Testis (tissue), 3 donors: ENCODE measurements around the gene PRKACA. TPM values are rescaled to one million over a fixed set of nuclear protein-coding genes. Genes with fewer than 3 reads are reported as not detected.
A peak's percentile ranks its signal among the peaks of the same experiment; 100 is the strongest.

Experiments
- DNase-seq: peaks from one replicate; pipeline ENCODE4 v3.0.0-alpha.2; 2019
- H3K27ac ChIP-seq, 2 donors: fragments of 200-600 bp; sonication (generic); one replicate each; pipeline ENCODE4 v1.5.1; 2019
- H3K27me3 ChIP-seq: fragments of 200-600 bp; sonication (generic); one replicate; pipeline ENCODE4 v1.5.1; 2019
- H3K36me3 ChIP-seq: fragments of 200-600 bp; sonication (generic); one replicate; pipeline ENCODE4 v1.5.1; 2017; ENCODE audit warnings: low read depth; ENCODE audit errors: missing control alignments
- H3K4me1 ChIP-seq: fragments of 200-600 bp; sonication (generic); one replicate; pipeline ENCODE4 v1.5.1; 2019
- H3K4me3 ChIP-seq, 2 donors: fragments of 200-600 bp; sonication (generic); one replicate each; pipeline ENCODE4 v1.5.1; 2017 to 2019
- H3K9me3 ChIP-seq: fragments of 200-600 bp; sonication (generic); one replicate; pipeline ENCODE4 v1.5.1; 2017
- CTCF ChIP-seq, 3 experiments: fragments of 450-650 bp in 2 of 3; fragments of 200-600 bp in 1 of 3; sonication (generic) in 1 of 3; IDR thresholded peaks; one replicate each; pipeline ENCODE4 v1.5.1; 2016 to 2019; ENCODE audit warnings: antibody characterized with exemption in 3 of 3, mild to moderate bottlenecking in 2 of 3, moderate library complexity in 1 of 3
- POLR2A ChIP-seq: fragments of 450-650 bp; IDR thresholded peaks from one replicate; pipeline ENCODE4 v1.6.1; 2017; ENCODE audit warnings: antibody characterized with exemption, mild to moderate bottlenecking, moderate library complexity
- WGBS, 2 donors: methylation state at CpG; one replicate each; pipeline ENCODE4 v1.1.5; 2018; 5-methylcytosine and 5-hydroxymethylcytosine counted together
- intact Hi-C: fragments of 100-400 bp; cut with DNase I; formaldehyde crosslinking; loops from one replicate; pipeline ENCODE4 v1.15.1; 2023; ENCODE audit warnings: low total_unique reads
- polyA plus RNA-seq: library from polyadenylated mRNA; stranded (reverse); fragments of 350-450 nt; fragmentation: Illumina TruSeq; extraction: RNeasy Lipid Tissue Mini Kit (QIAGEN cat#74804); gene quantifications from one replicate; pipeline ENCODE4 v1.2.3, GENCODE V29; 2014; ENCODE audit warnings: low read depth, low replicate concordance; ENCODE audit not compliant: insufficient read depth
- total RNA-seq, 2 donors: library from RNA; depleted of rRNA; stranded (reverse); fragments of >200 nt; gene quantifications; one replicate each; pipeline ENCODE4 v1.2.3, GENCODE V29; 2016

PRKACA gene
- total and polyA plus RNA-seq, 3 donors from 2014 or later = 114 to 203 (median 116) TPM

GRCh38 chr19:14085309-14085995, 32.1 kb downstream of the PRKACA start, which contains the start of gene C19orf67:
TSS of gene C19orf67 (minus strand) at chr19:14085783. CDS start at chr19:14085627, 156 bp downstream.
- 59 to 80% methylated on average over 16 to 50 of the region's 54 CpGs for WGBS, 2 donors

GRCh38 chr19:14082675-14082960, 34.9 kb downstream of the PRKACA start:
- 0 to 36% methylated on average over 1 of the region's 1 CpG for WGBS, 2 donors
- Histone ChIP-seq H3K4me3 (no peak overlapping the region), H3K36me3 (no peaks in the 10 kb centered on the region), H3K9me3 (no peaks in the 10 kb centered on the region), H3K27me3 (no peaks in the 10 kb centered on the region), H3K27ac (peak overlapping the region in 1 of 2 donors; percentile 84), H3K4me1 (peaks cover 13% of the 10 kb centered on the region)
- no peak for DNase-seq
- intact Hi-C loops = no loop called here
- TF ChIP-seq CTCF (IDR thresholded peaks at IDR 0.05) = no peak
- TF ChIP-seq POLR2A = no peak

More at GRCh38 chr19:14085309-14085995, 32.1 kb downstream of the PRKACA start, which contains the start of gene C19orf67:
- Histone ChIP-seq H3K9me3 (no peaks in the 10 kb centered on the region), H3K27me3 (no peaks in the 10 kb centered on the region), H3K4me3 (peak within 1 kb of the TSS; percentile 7 to 14), H3K27ac (no peak within 1 kb of the TSS), H3K36me3 (no peaks in the 10 kb centered on the region), H3K4me1 (peaks cover 15% of the 10 kb centered on the region)
- intact Hi-C loops = no loop called here
- no peak for TF ChIP-seq POLR2A
- TF ChIP-seq CTCF (IDR thresholded peaks at IDR 0.05) = no peak
- no peak for DNase-seq

- peak overlapping the region; percentile 84 for H3K27ac ChIP-seq
- WGBS, 2 donors = 15 to 41% methylated on average over 9 to 24 of the region's 24 CpGs
- no peaks in the 10 kb centered on the region for H3K36me3 ChIP-seq
- H3K9me3 ChIP-seq = no peaks in the 10 kb centered on the region
- TF ChIP-seq CTCF (IDR thresholded peaks at IDR 0.05) = no peak
- no peak for TF ChIP-seq POLR2A
- intact Hi-C loops = no loop called here
- peaks cover 13% of the 10 kb centered on the region for H3K4me1 ChIP-seq
- no peaks in the 10 kb centered on the region for H3K27me3 ChIP-seq
- H3K4me3 ChIP-seq = peak overlapping the region; percentile 67 to 86
- DNase-seq = peak; percentile 51
These were observed 35.5 kb downstream of the PRKACA start for GRCh38 chr19:14081797-14082674.

- WGBS, 2 donors = 0 to 1% methylated on average over 50 of the region's 50 CpGs
- peak; percentile 98 for DNase-seq
- Histone ChIP-seq H3K4me1 (peaks cover 13% of the 10 kb centered on the region), H3K4me3 (peak overlapping the region; percentile 67 to 86), H3K9me3 (no peaks in the 10 kb centered on the region), H3K27ac (peak overlapping the region; percentile 84), H3K36me3 (no peaks in the 10 kb centered on the region), H3K27me3 (no peaks in the 10 kb centered on the region)
- intact Hi-C loops = no loop called here
- TF ChIP-seq POLR2A (no peak), CTCF (IDR thresholded peaks at IDR 0.05) (no peak)
These were observed 36.4 kb downstream of the PRKACA start for GRCh38 chr19:14080887-14081796.
